ENCODE data around the gene MXD3. TPM values are rescaled to one million over a fixed set of nuclear protein-coding genes. Genes with fewer than 3 reads are reported as not detected.
A peak's percentile ranks its signal among the peaks of the same experiment; 100 is the strongest.

The MXD3 gene
- total RNA-seq, 1 donor from 2014 or later: 6.4 TPM

DNA sequence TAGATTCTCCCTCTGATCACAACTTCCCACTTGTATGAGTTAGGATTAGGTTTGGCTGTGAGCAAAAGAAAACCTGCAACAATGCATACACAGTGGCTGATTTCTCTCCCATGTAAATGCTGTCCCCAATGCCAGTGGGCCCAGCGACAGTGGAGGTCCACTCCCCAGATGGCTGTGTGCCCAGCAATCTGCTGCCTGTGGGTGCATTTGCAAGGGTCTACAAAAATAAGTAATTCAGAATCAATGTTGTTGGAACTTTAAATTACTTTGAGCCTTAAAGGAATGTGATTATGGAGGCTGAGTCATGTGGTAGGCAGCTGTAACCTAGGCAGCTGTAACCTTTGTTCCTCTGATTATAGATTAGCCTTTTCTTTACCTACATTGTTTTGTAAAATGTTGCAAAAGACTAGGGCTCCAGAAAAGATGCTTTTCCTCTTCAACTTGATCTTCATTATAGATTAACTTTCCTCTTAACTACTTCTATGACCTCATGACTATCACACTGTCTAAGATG, 14.2 kb upstream of the MXD3 start:
- DNase-seq (ENCODE audit: low spot score): no peak
- TF ChIP-seq, protein P1, sequence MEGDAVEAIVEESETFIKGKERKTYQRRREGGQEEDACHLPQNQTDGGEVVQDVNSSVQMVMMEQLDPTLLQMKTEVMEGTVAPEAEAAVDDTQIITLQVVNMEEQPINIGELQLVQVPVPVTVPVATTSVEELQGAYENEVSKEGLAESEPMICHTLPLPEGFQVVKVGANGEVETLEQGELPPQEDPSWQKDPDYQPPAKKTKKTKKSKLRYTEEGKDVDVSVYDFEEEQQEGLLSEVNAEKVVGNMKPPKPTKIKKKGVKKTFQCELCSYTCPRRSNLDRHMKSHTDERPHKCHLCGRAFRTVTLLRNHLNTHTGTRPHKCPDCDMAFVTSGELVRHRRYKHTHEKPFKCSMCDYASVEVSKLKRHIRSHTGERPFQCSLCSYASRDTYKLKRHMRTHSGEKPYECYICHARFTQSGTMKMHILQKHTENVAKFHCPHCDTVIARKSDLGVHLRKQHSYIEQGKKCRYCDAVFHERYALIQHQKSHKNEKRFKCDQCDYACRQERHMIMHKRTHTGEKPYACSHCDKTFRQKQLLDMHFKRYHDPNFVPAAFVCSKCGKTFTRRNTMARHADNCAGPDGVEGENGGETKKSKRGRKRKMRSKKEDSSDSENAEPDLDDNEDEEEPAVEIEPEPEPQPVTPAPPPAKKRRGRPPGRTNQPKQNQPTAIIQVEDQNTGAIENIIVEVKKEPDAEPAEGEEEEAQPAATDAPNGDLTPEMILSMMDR (IDR thresholded peaks at IDR 0.05; ENCODE audit: unreplicated experiment): no peak
- Mint-ChIP-seq H3K4me1 (ENCODE audit: unreplicated experiment) (peaks cover 3% of the 10 kb centered on the region), H3K27me3 (ENCODE audit: unreplicated experiment) (peaks cover 4% of the 10 kb centered on the region), H3K27ac (ENCODE audit: unreplicated experiment) (no peak overlapping the region), H3K4me3 (ENCODE audit: unreplicated experiment) (no peak overlapping the region), H3K9me3 (ENCODE audit: unreplicated experiment) (no peaks in the 10 kb centered on the region), H3K36me3 (ENCODE audit: low read depth, unreplicated experiment) (peaks cover 21% of the 10 kb centered on the region)

- H3K4me1 Mint-ChIP-seq (ENCODE audit: unreplicated experiment): peaks cover 9% of the 10 kb centered on the region
- TF ChIP-seq, protein P1 (IDR thresholded peaks at IDR 0.05; ENCODE audit: unreplicated experiment): no peak
- no peak overlapping the region for H3K4me3 Mint-ChIP-seq (ENCODE audit: unreplicated experiment)
- H3K36me3 Mint-ChIP-seq (ENCODE audit: low read depth, unreplicated experiment): peaks cover 21% of the 10 kb centered on the region
- H3K9me3 Mint-ChIP-seq (ENCODE audit: unreplicated experiment): peaks cover 6% of the 10 kb centered on the region
- no peak overlapping the region for H3K27ac Mint-ChIP-seq (ENCODE audit: unreplicated experiment)
- peaks cover 4% of the 10 kb centered on the region for H3K27me3 Mint-ChIP-seq (ENCODE audit: unreplicated experiment)
- DNase-seq (ENCODE audit: low spot score): no peak
Measured at GRCh38 chr5:177320879-177321278, 9.2 kb upstream of the MXD3 start.

DNA sequence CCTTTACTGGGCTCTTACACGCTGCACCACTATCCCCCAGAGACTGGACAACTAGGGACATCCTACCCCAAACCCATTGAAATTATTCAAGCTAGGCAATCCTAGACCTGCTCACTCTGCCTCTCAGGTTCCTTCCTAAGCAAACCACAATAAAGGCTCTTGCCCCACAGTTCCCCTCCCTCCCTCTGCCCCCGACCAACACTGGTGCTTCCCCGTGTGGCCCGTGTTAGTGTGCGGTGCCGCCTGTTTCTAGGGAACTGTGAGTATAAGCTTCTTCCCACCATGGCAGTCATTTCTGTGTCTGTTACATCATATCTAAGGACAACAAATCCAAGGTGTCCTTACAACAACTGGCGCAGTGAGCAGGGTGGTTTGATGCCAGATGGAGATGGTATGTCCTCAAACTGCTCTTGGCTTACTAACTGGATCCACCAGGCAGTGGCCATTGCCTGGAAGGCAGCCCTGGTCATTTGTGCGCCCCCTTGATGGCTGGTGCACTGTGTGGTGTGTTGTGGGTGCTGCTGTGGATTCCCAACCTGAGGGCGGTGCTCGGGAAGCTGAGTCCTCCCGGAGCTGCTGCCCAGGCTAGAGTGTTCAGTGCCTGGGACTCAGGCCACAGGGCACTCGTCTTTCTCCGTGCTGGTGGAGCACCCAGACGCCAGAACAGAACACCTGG, 8.4 kb upstream of the MXD3 start:
- TF ChIP-seq, protein P1 (IDR thresholded peaks at IDR 0.05; ENCODE audit: unreplicated experiment): no peak
- Mint-ChIP-seq H3K9me3 (ENCODE audit: unreplicated experiment) (peaks cover 6% of the 10 kb centered on the region), H3K27ac (ENCODE audit: unreplicated experiment) (no peak overlapping the region), H3K4me1 (ENCODE audit: unreplicated experiment) (peaks cover 9% of the 10 kb centered on the region), H3K4me3 (ENCODE audit: unreplicated experiment) (peak overlapping the region; percentile 65), H3K27me3 (ENCODE audit: unreplicated experiment) (peaks cover 6% of the 10 kb centered on the region), H3K36me3 (ENCODE audit: low read depth, unreplicated experiment) (peaks cover 21% of the 10 kb centered on the region)
- DNase-seq (ENCODE audit: low spot score): no peak

DNA sequence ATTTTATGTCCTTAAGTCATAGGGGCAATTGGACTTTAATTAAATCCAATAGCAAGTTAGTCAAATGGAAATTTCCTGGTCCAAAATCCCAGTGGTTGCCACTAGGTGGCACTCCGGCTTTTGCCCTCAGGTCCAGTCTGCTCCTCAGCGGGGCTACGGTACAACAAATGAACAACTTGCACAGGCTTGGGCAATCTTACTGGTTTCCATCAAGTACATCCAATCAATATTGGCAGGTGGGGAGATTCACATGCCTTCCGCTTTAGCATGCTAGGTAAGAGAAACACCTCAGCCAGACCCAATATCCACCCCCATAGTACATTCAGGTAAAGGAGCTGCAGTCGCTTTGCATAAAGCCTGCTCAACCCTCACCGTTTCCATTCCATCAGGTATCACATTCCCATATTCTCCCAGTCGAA, 6.3 kb upstream of the MXD3 start:
- Mint-ChIP-seq H3K36me3 (ENCODE audit: low read depth, unreplicated experiment) (peaks cover 14% of the 10 kb centered on the region), H3K9me3 (ENCODE audit: unreplicated experiment) (peaks cover 6% of the 10 kb centered on the region), H3K4me1 (ENCODE audit: unreplicated experiment) (peaks cover 9% of the 10 kb centered on the region), H3K27me3 (ENCODE audit: unreplicated experiment) (peaks cover 6% of the 10 kb centered on the region), H3K4me3 (ENCODE audit: unreplicated experiment) (no peak overlapping the region), H3K27ac (ENCODE audit: unreplicated experiment) (no peak overlapping the region)
- DNase-seq (ENCODE audit: low spot score): peak; percentile 78
- TF ChIP-seq, protein P1 (IDR thresholded peaks at IDR 0.05; ENCODE audit: unreplicated experiment): peak; percentile 91

- Mint-ChIP-seq H3K36me3 (ENCODE audit: low read depth, unreplicated experiment) (peaks cover 11% of the 10 kb centered on the region), H3K9me3 (ENCODE audit: unreplicated experiment) (peaks cover 6% of the 10 kb centered on the region), H3K4me3 (ENCODE audit: unreplicated experiment) (peak overlapping the region; percentile 24), H3K27ac (ENCODE audit: unreplicated experiment) (no peak overlapping the region), H3K4me1 (ENCODE audit: unreplicated experiment) (peaks cover 15% of the 10 kb centered on the region), H3K27me3 (ENCODE audit: unreplicated experiment) (peaks cover 5% of the 10 kb centered on the region)
- no peak for DNase-seq (ENCODE audit: low spot score)
- TF ChIP-seq, protein P1 (IDR thresholded peaks at IDR 0.05; ENCODE audit: unreplicated experiment): no peak
Measured at GRCh38 chr5:177316005-177316404, 4.3 kb upstream of the MXD3 start.

Data from endothelial cell (in vitro differentiated cells).